Measurements from ENCODE around the gene FHAD1.
"Not testable (repeated sequence)": the region's sequence is repeated elsewhere in the genome, so short reads cannot be mapped to it uniquely, and the experiment has no call there.

The FHAD1 gene

GRCh38 chr1:15303935-15304334 is 56.9 kb downstream of the FHAD1 start:
- Histone ChIP-seq H3K27me3 (replicated peaks; ENCODE audit: insufficient read depth, low read length) (no peaks in the 10 kb centered on the region), H3K4me3 (ENCODE audit: low read length) (no peak overlapping the region)
- no peak for DNase-seq

GRCh38 chr1:15304708-15305467 is 57.9 kb downstream of the FHAD1 start:
- Histone ChIP-seq H3K27me3 (replicated peaks; ENCODE audit: insufficient read depth, low read length) (no peaks in the 10 kb centered on the region), H4K20me1 (ENCODE audit: insufficient read depth, low read length) (no peaks in the 10 kb centered on the region), H3K36me3 (replicated peaks; ENCODE audit: insufficient read depth, low read length) (no peaks in the 10 kb centered on the region), H3K9me2 (replicated peaks; ENCODE audit: insufficient read depth, low read length) (no peaks in the 10 kb centered on the region), H3K27ac (ENCODE audit: low read length) (no peak overlapping the region), H3K4me3 (ENCODE audit: low read length) (no peak overlapping the region), H3F3A (ENCODE audit: insufficient read depth, low read length) (no peaks in the 10 kb centered on the region), H3K79me2 (ENCODE audit: low read length) (no peaks in the 10 kb centered on the region), H3K9ac (ENCODE audit: low read length) (no peak overlapping the region), H3K4me2 (ENCODE audit: low read depth, low read length) (no peak overlapping the region), H2AFZ (ENCODE audit: low read length) (no peak overlapping the region), H3K9me3 (replicated peaks; ENCODE audit: insufficient read depth, low read length) (no peaks in the 10 kb centered on the region), H3K4me1 (ENCODE audit: low read length) (no peaks in the 10 kb centered on the region)
- TF ChIP-seq EZH2 (optimal IDR thresholded peaks at IDR 0.05; ENCODE audit: low read depth, low read length) (no peak), CTCF (IDR thresholded peaks at IDR 0.05; ENCODE audit: low read length) (peak; percentile 97)
- DNase-seq, result peak; percentile 61

More at GRCh38 chr1:15303935-15304334, 56.9 kb downstream of the FHAD1 start:
- Histone ChIP-seq H3K27ac (ENCODE audit: low read length) (no peak overlapping the region), H3K4me1 (ENCODE audit: low read length) (no peaks in the 10 kb centered on the region), H3K4me2 (ENCODE audit: low read depth, low read length) (no peak overlapping the region), H3K9me2 (replicated peaks; ENCODE audit: insufficient read depth, low read length) (no peaks in the 10 kb centered on the region), H3K36me3 (replicated peaks; ENCODE audit: insufficient read depth, low read length) (no peaks in the 10 kb centered on the region), H3K79me2 (ENCODE audit: low read length) (no peaks in the 10 kb centered on the region), H3K9me3 (replicated peaks; ENCODE audit: insufficient read depth, low read length) (no peaks in the 10 kb centered on the region), H3K9ac (ENCODE audit: low read length) (no peak overlapping the region), H4K20me1 (ENCODE audit: insufficient read depth, low read length) (no peaks in the 10 kb centered on the region), H3F3A (ENCODE audit: insufficient read depth, low read length) (no peaks in the 10 kb centered on the region), H2AFZ (ENCODE audit: low read length) (no peak overlapping the region)
- TF ChIP-seq EZH2 (optimal IDR thresholded peaks at IDR 0.05; ENCODE audit: low read depth, low read length) (no peak), EZH2phosphoT487 (IDR thresholded peaks at IDR 0.05; ENCODE audit: low read length) (no peak), CTCF (IDR thresholded peaks at IDR 0.05; ENCODE audit: low read length) (no peak)

- H3K9ac ChIP-seq (ENCODE audit: low read length), result no peak overlapping the region
- no peaks in the 10 kb centered on the region for H3K36me3 ChIP-seq (replicated peaks; ENCODE audit: insufficient read depth, low read length)
- no peak for TF ChIP-seq EZH2 (optimal IDR thresholded peaks at IDR 0.05; ENCODE audit: low read depth, low read length)
- no peak for TF ChIP-seq CTCF (IDR thresholded peaks at IDR 0.05; ENCODE audit: low read length)
- no peak for TF ChIP-seq EZH2phosphoT487 (IDR thresholded peaks at IDR 0.05; ENCODE audit: low read length)
- no peaks in the 10 kb centered on the region for H3K4me1 ChIP-seq (ENCODE audit: low read length)
- no peaks in the 10 kb centered on the region for H3K9me3 ChIP-seq (replicated peaks; ENCODE audit: insufficient read depth, low read length)
- H3K79me2 ChIP-seq (ENCODE audit: low read length), result no peaks in the 10 kb centered on the region
- no peak overlapping the region for H2AFZ ChIP-seq (ENCODE audit: low read length)
- no peak for DNase-seq
- no peak overlapping the region for H3K27ac ChIP-seq (ENCODE audit: low read length)
- H3K27me3 ChIP-seq (replicated peaks; ENCODE audit: insufficient read depth, low read length), result no peaks in the 10 kb centered on the region
- no peaks in the 10 kb centered on the region for H4K20me1 ChIP-seq (ENCODE audit: insufficient read depth, low read length)
- no peak overlapping the region for H3K4me2 ChIP-seq (ENCODE audit: low read depth, low read length)
- H3K4me3 ChIP-seq (ENCODE audit: low read length), result no peak overlapping the region
- no peaks in the 10 kb centered on the region for H3K9me2 ChIP-seq (replicated peaks; ENCODE audit: insufficient read depth, low read length)
- H3F3A ChIP-seq (ENCODE audit: insufficient read depth, low read length), result no peaks in the 10 kb centered on the region
Measured at GRCh38 chr1:15305468-15305770, 58.4 kb downstream of the FHAD1 start.

- not testable (repeated sequence) for H3K4me3 ChIP-seq (ENCODE audit: low read length); H4K20me1 ChIP-seq (ENCODE audit: insufficient read depth, low read length); H3K9me3 ChIP-seq (replicated peaks; ENCODE audit: insufficient read depth, low read length); H3K4me2 ChIP-seq (ENCODE audit: low read depth, low read length); H3K79me2 ChIP-seq (ENCODE audit: low read length); H3F3A ChIP-seq (ENCODE audit: insufficient read depth, low read length); H3K4me1 ChIP-seq (ENCODE audit: low read length); H3K9ac ChIP-seq (ENCODE audit: low read length); H3K27ac ChIP-seq (ENCODE audit: low read length); H2AFZ ChIP-seq (ENCODE audit: low read length); H3K36me3 ChIP-seq (replicated peaks; ENCODE audit: insufficient read depth, low read length); H3K27me3 ChIP-seq (replicated peaks; ENCODE audit: insufficient read depth, low read length); H3K9me2 ChIP-seq (replicated peaks; ENCODE audit: insufficient read depth, low read length); DNase-seq
Measured at GRCh38 chr1:15306352-15306751, 59.3 kb downstream of the FHAD1 start.

Data from MM.1S (cell line).